Mammary epithelial cell (primary cell): ENCODE results near the gene CBX3.

Source experiments
- EZH2 ChIP-seq: IDR thresholded peaks from 2 replicates; pipeline ENCODE4 v1.6.1; 2012; ENCODE audit warnings: low read length, inconsistent platforms, borderline replicate concordance
- TF ChIP-seq, protein P1 (sequence below), 2 donors: IDR thresholded peaks in 1 of 2; conservative IDR thresholded peaks in 1 of 2; 2 replicates each; pipeline ENCODE4 v1.5.1; 2011 to 2012; ENCODE audit warnings: inconsistent platforms in 2 of 2, low read length in 2 of 2, mild to moderate bottlenecking in 2 of 2, control low read depth in 1 of 2, low read depth in 1 of 2; ENCODE audit not compliant: insufficient read depth in 1 of 2; ENCODE audit errors: extremely low read depth in 1 of 2

- TF ChIP-seq, protein P1, sequence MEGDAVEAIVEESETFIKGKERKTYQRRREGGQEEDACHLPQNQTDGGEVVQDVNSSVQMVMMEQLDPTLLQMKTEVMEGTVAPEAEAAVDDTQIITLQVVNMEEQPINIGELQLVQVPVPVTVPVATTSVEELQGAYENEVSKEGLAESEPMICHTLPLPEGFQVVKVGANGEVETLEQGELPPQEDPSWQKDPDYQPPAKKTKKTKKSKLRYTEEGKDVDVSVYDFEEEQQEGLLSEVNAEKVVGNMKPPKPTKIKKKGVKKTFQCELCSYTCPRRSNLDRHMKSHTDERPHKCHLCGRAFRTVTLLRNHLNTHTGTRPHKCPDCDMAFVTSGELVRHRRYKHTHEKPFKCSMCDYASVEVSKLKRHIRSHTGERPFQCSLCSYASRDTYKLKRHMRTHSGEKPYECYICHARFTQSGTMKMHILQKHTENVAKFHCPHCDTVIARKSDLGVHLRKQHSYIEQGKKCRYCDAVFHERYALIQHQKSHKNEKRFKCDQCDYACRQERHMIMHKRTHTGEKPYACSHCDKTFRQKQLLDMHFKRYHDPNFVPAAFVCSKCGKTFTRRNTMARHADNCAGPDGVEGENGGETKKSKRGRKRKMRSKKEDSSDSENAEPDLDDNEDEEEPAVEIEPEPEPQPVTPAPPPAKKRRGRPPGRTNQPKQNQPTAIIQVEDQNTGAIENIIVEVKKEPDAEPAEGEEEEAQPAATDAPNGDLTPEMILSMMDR (conservative IDR thresholded peaks at IDR 0.05 in 1 of 2, IDR thresholded peaks at IDR 0.05 in 1 of 2; ENCODE audit: extremely low read depth in 1 of 2, insufficient read depth in 1 of 2, low read depth in 1 of 2, low read length in 2 of 2): no peak
- TF ChIP-seq EZH2: no peak
Observed at GRCh38 chr7:26180792-26181198, 20.8 kb upstream of the CBX3 start.
